Panc1 (cell line): Measurements from ENCODE around the gene PELI2. TPM values are rescaled to one million over a fixed set of nuclear protein-coding genes. Genes with fewer than 3 reads are reported as not detected.

Experiments
- ATAC-seq: fragments of 200-7000 bp; cut with Tn5 transposase; 2 replicates; pipeline ENCODE4 v1.9.1; 2020; ENCODE audit warnings: mild to moderate bottlenecking, moderate library complexity
- BruUV-seq: library from RNA; stranded (reverse); fragments of 400-500 nt; replicated peaks from 2 replicates; lab custom pipeline; 2021; lab: Mats Ljungman, UMichigan
- CTCF ChIA-PET: fragments of 300-600 bp; sonication (Branson Sonifier 250); formaldehyde crosslinking; loops from one replicate; lab custom pipeline; 2022; ENCODE audit warnings: antibody characterized with exemption; lab: Charles Lee
- POLR2A ChIA-PET: fragments of 300-600 bp; sonication (Branson Sonifier 250); formaldehyde crosslinking; loops from one replicate; lab custom pipeline; 2022; ENCODE audit warnings: antibody characterized with exemption; lab: Charles Lee
- DNase-seq: peaks from one replicate; pipeline ENCODE4 v3.0.0-alpha.2; 2010; ENCODE audit warnings: low read depth, low spot score
- H3K27ac ChIP-seq: 2 replicates; pipeline ENCODE4 v1.5.1; 2011; ENCODE audit warnings: mild to moderate bottlenecking, low read length, inconsistent platforms
- H3K27me3 ChIP-seq: fragments of 200-500 bp; sonication (Bioruptor generic); 2 replicates; pipeline ENCODE4 v1.6.0; 2014; ENCODE audit warnings: low read length, inconsistent platforms; ENCODE audit not compliant: control insufficient read depth, insufficient read depth
- H3K36me3 ChIP-seq: fragments of 200-500 bp; sonication (Bioruptor generic); 2 replicates; pipeline ENCODE4 v1.5.1; 2014; ENCODE audit warnings: inconsistent platforms, mild to moderate bottlenecking, low read length, moderate library complexity; ENCODE audit not compliant: control insufficient read depth, insufficient read depth
- H3K4me1 ChIP-seq: 2 replicates; pipeline ENCODE4 v1.5.1; 2011; ENCODE audit warnings: inconsistent platforms, mild to moderate bottlenecking, low read length, moderate library complexity; ENCODE audit not compliant: control insufficient read depth, insufficient read depth
- H3K4me3 ChIP-seq, 2 experiments: 2 replicates each; pipeline ENCODE4 v1.5.1; 2011 to 2012; ENCODE audit warnings: low read depth in 2 of 2, low read length in 2 of 2, mild to moderate bottlenecking in 2 of 2, inconsistent platforms in 1 of 2, moderate library complexity in 1 of 2
- H3K9me3 ChIP-seq: fragments of 200-500 bp; sonication (Bioruptor generic); 2 replicates; pipeline ENCODE4 v1.5.1; 2014; ENCODE audit warnings: low read depth, mild to moderate bottlenecking, inconsistent platforms, low read length, moderate library complexity; ENCODE audit not compliant: control insufficient read depth, insufficient read depth
- POLR2AphosphoS5 ChIP-seq: IDR thresholded peaks from 2 replicates; pipeline ENCODE4 v1.6.1; 2012; ENCODE audit warnings: mild to moderate bottlenecking, low read depth, low read length, moderate library complexity
- SIN3A ChIP-seq: IDR thresholded peaks from 2 replicates; pipeline ENCODE4 v1.6.1; 2012; ENCODE audit warnings: low read depth, mild to moderate bottlenecking, low read length, moderate library complexity, borderline replicate concordance; ENCODE audit not compliant: insufficient read depth
- TCF7L2 ChIP-seq: IDR thresholded peaks from 2 replicates; pipeline ENCODE4 v1.6.1; 2011; ENCODE audit warnings: mild to moderate bottlenecking, low read depth, low read length, inconsistent platforms
- in situ Hi-C: cut with HindIII; loops from 2 replicates; pipeline ENCODE4 v1.10.0; 2016; ENCODE audit warnings: low sequenced_read_pairs, low pct_unique_long_range_greater_than_20kb
- intact Hi-C: fragments of 100-400 bp; cut with micrococcal nuclease; formaldehyde crosslinking; loops from one replicate; pipeline ENCODE4 v1.10.0; 2022; ENCODE audit not compliant: unreplicated experiment
- total RNA-seq: library from RNA; stranded (reverse); gene quantifications from one replicate; pipeline ENCODE4 v1.2.1, GENCODE V29; 2021; ENCODE audit not compliant: unreplicated experiment
- TF ChIP-seq, protein P1 (sequence below): fragments of 450-650 bp; IDR thresholded peaks from 2 replicates; pipeline ENCODE4 v1.5.1; 2017; ENCODE audit warnings: mild to moderate bottlenecking
- TF ChIP-seq, protein P2 (sequence below), 2 experiments: IDR thresholded peaks; 2 replicates each; pipeline ENCODE4 v1.6.1; 2011 to 2012; ENCODE audit warnings: low read depth in 2 of 2, control low read depth in 1 of 2, low read length in 1 of 2, mild to moderate bottlenecking in 1 of 2, moderate library complexity in 1 of 2; ENCODE audit not compliant: insufficient read depth in 1 of 2

PELI2 gene
- total RNA-seq, 1 experiment from 2014 or later, result 0.28 TPM

DNA sequence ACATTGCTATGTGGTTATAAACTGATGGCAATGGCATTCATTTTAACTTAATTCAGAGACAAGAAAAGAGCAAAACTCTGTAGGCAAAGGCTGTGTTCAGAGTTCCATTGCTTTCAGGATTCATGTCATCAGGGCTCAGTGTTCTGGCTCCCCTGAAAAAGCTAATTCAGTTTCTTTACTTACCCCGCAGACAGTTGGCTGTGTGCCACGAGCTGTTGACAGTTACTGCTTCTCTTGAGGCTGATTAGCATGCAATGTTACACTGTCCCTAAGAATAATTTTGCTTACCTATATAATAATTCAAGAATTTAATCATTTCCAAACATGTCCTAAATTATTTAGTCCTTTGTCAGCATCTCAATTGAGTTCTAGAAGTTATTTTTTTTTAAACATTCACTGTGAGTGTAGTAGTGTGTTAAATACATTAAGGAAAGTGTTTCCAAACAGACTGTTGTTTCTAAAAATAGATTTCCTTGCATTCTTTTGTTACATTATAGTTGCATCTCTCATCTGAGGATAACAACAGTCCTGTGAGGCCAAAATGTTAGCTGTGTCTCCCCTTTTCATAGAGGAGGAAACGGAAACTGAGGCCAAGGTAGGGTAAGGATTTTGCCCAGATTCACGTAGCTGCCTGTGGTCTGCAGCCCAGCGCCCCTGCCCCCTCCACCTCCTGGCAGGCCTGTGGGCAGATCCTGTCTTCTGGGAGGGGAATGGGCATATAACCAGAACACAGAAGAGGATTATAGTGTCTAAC, 98.6 kb downstream of the PELI2 start:
- in situ Hi-C loops (no loop called here), intact Hi-C loops (no loop called here)
- Histone ChIP-seq H3K4me1 (no peaks in the 10 kb centered on the region), H3K9me3 (no peaks in the 10 kb centered on the region), H3K4me3 (no peak overlapping the region), H3K27me3 (no peaks in the 10 kb centered on the region), H3K36me3 (no peaks in the 10 kb centered on the region), H3K27ac (no peak overlapping the region)
- TF ChIP-seq POLR2AphosphoS5 (no peak), TCF7L2 (no peak)
- TF ChIP-seq, protein P1, sequence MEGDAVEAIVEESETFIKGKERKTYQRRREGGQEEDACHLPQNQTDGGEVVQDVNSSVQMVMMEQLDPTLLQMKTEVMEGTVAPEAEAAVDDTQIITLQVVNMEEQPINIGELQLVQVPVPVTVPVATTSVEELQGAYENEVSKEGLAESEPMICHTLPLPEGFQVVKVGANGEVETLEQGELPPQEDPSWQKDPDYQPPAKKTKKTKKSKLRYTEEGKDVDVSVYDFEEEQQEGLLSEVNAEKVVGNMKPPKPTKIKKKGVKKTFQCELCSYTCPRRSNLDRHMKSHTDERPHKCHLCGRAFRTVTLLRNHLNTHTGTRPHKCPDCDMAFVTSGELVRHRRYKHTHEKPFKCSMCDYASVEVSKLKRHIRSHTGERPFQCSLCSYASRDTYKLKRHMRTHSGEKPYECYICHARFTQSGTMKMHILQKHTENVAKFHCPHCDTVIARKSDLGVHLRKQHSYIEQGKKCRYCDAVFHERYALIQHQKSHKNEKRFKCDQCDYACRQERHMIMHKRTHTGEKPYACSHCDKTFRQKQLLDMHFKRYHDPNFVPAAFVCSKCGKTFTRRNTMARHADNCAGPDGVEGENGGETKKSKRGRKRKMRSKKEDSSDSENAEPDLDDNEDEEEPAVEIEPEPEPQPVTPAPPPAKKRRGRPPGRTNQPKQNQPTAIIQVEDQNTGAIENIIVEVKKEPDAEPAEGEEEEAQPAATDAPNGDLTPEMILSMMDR, result no peak
- BruUV-seq, result no TSS peak
- POLR2A ChIA-PET, result no interaction called here
- DNase-seq (no peak), ATAC-seq (no peak)
- CTCF ChIA-PET, result no interaction called here

DNA sequence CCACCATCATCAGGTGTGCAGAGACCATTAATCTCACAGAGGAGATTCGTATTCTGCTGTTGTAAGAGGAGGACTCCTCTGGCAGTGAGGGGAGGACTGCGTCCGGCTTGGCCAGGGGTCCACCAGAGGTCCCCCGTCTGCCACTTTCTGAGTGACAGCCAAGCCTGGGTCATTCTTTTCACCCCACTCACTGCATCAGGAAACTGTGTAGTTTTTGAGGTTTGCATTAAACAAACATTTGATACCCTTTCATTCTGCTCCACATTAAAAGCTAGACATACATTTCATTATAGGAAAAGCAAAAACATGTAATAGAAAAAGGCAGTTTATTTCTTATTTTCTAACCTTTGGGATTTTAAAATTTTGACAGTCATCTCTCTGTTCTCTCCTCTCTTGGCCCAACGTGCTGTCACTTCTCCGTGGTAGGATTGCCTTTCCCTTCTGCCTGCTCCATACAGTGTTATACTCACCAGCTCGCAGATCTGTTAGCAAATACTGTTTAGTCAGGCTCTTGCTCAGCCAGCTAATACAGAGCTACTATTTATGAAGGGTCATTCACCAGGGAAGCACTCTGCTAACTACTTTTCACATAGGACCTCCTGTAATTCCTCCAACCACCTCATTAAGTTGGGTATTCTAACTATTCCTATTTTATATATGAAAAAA, 99.3 kb downstream of the PELI2 start:
- ATAC-seq, result no peak
- TF ChIP-seq POLR2AphosphoS5, result no peak
- TF ChIP-seq TCF7L2, result no peak
- TF ChIP-seq, protein P1, result no peak
- TF ChIP-seq SIN3A, result no peak
- TF ChIP-seq, protein P2, sequence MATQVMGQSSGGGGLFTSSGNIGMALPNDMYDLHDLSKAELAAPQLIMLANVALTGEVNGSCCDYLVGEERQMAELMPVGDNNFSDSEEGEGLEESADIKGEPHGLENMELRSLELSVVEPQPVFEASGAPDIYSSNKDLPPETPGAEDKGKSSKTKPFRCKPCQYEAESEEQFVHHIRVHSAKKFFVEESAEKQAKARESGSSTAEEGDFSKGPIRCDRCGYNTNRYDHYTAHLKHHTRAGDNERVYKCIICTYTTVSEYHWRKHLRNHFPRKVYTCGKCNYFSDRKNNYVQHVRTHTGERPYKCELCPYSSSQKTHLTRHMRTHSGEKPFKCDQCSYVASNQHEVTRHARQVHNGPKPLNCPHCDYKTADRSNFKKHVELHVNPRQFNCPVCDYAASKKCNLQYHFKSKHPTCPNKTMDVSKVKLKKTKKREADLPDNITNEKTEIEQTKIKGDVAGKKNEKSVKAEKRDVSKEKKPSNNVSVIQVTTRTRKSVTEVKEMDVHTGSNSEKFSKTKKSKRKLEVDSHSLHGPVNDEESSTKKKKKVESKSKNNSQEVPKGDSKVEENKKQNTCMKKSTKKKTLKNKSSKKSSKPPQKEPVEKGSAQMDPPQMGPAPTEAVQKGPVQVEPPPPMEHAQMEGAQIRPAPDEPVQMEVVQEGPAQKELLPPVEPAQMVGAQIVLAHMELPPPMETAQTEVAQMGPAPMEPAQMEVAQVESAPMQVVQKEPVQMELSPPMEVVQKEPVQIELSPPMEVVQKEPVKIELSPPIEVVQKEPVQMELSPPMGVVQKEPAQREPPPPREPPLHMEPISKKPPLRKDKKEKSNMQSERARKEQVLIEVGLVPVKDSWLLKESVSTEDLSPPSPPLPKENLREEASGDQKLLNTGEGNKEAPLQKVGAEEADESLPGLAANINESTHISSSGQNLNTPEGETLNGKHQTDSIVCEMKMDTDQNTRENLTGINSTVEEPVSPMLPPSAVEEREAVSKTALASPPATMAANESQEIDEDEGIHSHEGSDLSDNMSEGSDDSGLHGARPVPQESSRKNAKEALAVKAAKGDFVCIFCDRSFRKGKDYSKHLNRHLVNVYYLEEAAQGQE (IDR thresholded peaks at IDR 0.05; ENCODE audit: insufficient read depth in 1 of 2, low read depth in 2 of 2, low read length in 1 of 2), result no peak
- Histone ChIP-seq H3K27me3 (no peaks in the 10 kb centered on the region), H3K36me3 (no peaks in the 10 kb centered on the region), H3K4me3 (no peak overlapping the region), H3K4me1 (no peaks in the 10 kb centered on the region), H3K27ac (no peak overlapping the region), H3K9me3 (no peaks in the 10 kb centered on the region)
- intact Hi-C loops (no loop called here), in situ Hi-C loops (no loop called here)
- BruUV-seq, result no TSS peak
- CTCF ChIA-PET, result no interaction called here
- DNase-seq, result no peak
- POLR2A ChIA-PET, result no interaction called here
